Erythroblast (primary cell): ENCODE measurements around the gene TEDC2.

Experiments used
- GATA1 ChIP-seq: IDR thresholded peaks from 2 replicates; pipeline ENCODE4 v1.6.1; 2011; ENCODE audit warnings: low read depth, mild to moderate bottlenecking, control low read depth, low read length, moderate library complexity
- POLR2A ChIP-seq: IDR thresholded peaks from 2 replicates; pipeline ENCODE4 v1.6.1; 2011; ENCODE audit warnings: mild to moderate bottlenecking, low read length

- TF ChIP-seq POLR2A: no peak
- no peak for TF ChIP-seq GATA1
Measured at GRCh38 chr16:2489581-2489980, 29.7 kb downstream of the TEDC2 start.
